ENCODE measurements around the gene KRTAP10-2. TPM values are rescaled to one million over a fixed set of nuclear protein-coding genes. Genes with fewer than 3 reads are reported as not detected.

The KRTAP10-2 gene
- total and polyA plus RNA-seq, 2 donors (not counting 1 experiment from before 2014, with no cell fraction given): not detected

DNA sequence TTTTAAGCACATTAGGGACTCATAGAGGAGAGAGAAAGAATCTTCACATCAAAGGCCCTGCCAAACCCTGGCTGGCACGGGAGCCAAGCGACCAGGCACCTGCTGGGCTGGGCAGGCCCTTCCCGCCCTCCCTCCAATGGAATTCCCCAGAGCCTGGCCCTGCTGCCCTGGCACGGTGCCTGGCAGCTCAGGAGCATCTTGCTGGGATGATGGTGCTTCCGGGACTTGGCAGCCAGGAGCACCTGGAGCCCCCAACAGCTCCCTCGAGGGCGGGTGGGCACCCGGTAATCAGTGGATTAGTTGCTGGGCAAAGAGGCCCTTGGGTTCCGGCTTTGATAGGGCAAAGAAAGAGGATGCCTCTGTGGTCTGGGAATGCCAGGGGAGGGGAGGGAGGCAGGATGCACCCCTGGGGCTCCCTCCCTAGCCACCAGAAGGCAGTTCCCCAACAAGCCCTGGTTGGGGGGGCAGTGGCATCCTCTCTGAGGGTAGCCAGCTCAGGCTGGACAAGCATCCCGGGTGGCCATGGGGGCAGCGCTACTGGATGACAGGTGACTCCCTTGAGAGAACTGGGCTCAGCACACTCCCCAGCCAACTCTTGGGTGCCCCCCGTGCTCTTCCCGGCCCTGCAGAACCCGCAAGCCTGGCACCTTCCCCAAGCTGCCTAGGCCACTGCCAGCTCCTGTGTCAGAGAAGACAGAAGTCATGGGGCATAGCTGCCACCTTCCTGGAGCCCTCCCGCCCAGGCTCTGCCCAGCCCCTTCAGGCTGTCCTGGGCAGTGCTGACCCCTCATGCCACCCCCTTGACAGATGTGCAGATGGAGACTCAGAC is 37.7 kb downstream of the KRTAP10-2 start:
- Histone ChIP-seq H3K27me3 (ENCODE audit: control insufficient read depth, insufficient read depth, low read length) (no peaks in the 10 kb centered on the region), H2AFZ (ENCODE audit: low read length) (no peak overlapping the region), H3K79me2 (ENCODE audit: control insufficient read depth, insufficient read depth, low read length) (no peaks in the 10 kb centered on the region), H3K9me3 (ENCODE audit: control insufficient read depth, insufficient read depth, low read depth, low read length) (no peaks in the 10 kb centered on the region), H3K9ac (ENCODE audit: insufficient read depth, low read length) (no peak overlapping the region), H4K20me1 (ENCODE audit: control insufficient read depth, extremely low read depth, insufficient read depth, low read length) (no peaks in the 10 kb centered on the region), H3K27ac (ENCODE audit: insufficient read depth, low read length) (no peak overlapping the region), H3K4me3 (replicated peaks in 1 of 4; ENCODE audit: control extremely low read depth in 1 of 4, insufficient read depth in 1 of 4, low read depth in 3 of 4, low read length in 4 of 4) (no peak overlapping the region), H3K4me1 (ENCODE audit: control insufficient read depth, extremely low read depth, insufficient read depth, low read length) (no peaks in the 10 kb centered on the region), H3K36me3 (ENCODE audit: control insufficient read depth, insufficient read depth, low read length) (no peaks in the 10 kb centered on the region), H3K4me2 (ENCODE audit: extremely low read depth, insufficient read depth, low read length) (no peak overlapping the region)
- TF ChIP-seq, protein P1, sequence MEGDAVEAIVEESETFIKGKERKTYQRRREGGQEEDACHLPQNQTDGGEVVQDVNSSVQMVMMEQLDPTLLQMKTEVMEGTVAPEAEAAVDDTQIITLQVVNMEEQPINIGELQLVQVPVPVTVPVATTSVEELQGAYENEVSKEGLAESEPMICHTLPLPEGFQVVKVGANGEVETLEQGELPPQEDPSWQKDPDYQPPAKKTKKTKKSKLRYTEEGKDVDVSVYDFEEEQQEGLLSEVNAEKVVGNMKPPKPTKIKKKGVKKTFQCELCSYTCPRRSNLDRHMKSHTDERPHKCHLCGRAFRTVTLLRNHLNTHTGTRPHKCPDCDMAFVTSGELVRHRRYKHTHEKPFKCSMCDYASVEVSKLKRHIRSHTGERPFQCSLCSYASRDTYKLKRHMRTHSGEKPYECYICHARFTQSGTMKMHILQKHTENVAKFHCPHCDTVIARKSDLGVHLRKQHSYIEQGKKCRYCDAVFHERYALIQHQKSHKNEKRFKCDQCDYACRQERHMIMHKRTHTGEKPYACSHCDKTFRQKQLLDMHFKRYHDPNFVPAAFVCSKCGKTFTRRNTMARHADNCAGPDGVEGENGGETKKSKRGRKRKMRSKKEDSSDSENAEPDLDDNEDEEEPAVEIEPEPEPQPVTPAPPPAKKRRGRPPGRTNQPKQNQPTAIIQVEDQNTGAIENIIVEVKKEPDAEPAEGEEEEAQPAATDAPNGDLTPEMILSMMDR (conservative IDR thresholded peaks at IDR 0.05 in 1 of 2, IDR thresholded peaks at IDR 0.05 in 1 of 2; ENCODE audit: low read depth in 1 of 2, low read length in 2 of 2): no peak
- DNase-seq (ENCODE audit: low read depth in 2 of 2): no peak

DNA sequence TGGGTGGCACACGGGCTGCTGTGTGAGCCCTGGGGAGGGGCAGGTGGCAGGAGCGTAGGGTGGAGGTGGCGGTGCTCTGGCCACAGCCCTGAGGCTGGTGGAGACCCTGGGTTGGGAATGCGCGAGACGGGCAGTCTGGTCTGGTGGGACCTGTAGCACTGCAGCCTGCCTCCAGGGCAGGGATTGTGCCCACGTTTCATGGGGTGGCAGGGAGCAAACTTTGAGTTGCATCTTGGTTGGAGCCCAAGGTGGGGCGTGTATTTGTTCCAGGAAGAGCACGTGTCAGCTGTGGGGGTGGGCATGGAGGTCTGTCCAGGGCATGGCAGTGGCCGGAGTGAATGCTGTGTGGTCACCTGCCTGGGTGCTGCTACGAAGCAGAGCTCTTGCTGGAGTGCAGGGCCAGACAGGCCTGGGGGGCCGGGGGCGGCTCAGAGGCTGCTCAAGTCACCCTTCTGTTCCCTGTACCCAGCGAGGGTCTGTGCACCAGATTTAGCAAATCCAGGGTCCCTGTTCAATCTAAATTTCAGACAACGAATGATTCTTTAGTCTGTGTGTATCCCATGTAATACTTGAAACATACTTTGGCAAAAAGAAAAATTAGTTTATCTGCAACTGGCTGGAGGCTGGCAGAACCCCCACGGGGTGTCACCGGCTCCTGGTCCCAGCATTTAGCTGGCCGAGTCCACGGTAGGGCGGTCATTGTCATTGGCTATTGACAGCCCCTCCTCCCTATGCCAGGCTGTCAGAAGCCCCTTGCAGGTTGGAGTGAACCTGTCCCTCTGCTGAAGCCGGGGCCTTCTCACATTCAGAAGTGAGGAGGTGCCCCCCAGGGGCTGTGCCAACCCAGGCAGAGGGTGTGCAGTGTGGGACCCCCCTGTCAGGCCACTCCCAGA is 38.6 kb downstream of the KRTAP10-2 start:
- TF ChIP-seq EZH2 (IDR thresholded peaks at IDR 0.05; ENCODE audit: low read length, missing control alignments): no peak
- TF ChIP-seq, protein P1 (conservative IDR thresholded peaks at IDR 0.05 in 1 of 2, IDR thresholded peaks at IDR 0.05 in 1 of 2; ENCODE audit: low read depth in 1 of 2, low read length in 2 of 2): no peak
- no peaks in the 10 kb centered on the region for H3K4me1 ChIP-seq (ENCODE audit: control insufficient read depth, extremely low read depth, insufficient read depth, low read length)
- no peaks in the 10 kb centered on the region for H3K27me3 ChIP-seq (ENCODE audit: control insufficient read depth, insufficient read depth, low read length)
- H4K20me1 ChIP-seq (ENCODE audit: control insufficient read depth, extremely low read depth, insufficient read depth, low read length): no peaks in the 10 kb centered on the region
- no peak overlapping the region for H3K27ac ChIP-seq (ENCODE audit: insufficient read depth, low read length)
- H3K9ac ChIP-seq (ENCODE audit: insufficient read depth, low read length): no peak overlapping the region
- H3K79me2 ChIP-seq (ENCODE audit: control insufficient read depth, insufficient read depth, low read length): no peaks in the 10 kb centered on the region
- H3K9me3 ChIP-seq (ENCODE audit: control insufficient read depth, insufficient read depth, low read depth, low read length): no peaks in the 10 kb centered on the region
- no peak overlapping the region for H3K4me2 ChIP-seq (ENCODE audit: extremely low read depth, insufficient read depth, low read length)
- DNase-seq (ENCODE audit: low read depth in 2 of 2): no peak
- no peaks in the 10 kb centered on the region for H3K36me3 ChIP-seq (ENCODE audit: control insufficient read depth, insufficient read depth, low read length)
- no peak overlapping the region for H3K4me3 ChIP-seq (replicated peaks in 1 of 4; ENCODE audit: control extremely low read depth in 1 of 4, insufficient read depth in 1 of 4, low read depth in 3 of 4, low read length in 4 of 4)
- no peak overlapping the region for H2AFZ ChIP-seq (ENCODE audit: low read length)

DNA sequence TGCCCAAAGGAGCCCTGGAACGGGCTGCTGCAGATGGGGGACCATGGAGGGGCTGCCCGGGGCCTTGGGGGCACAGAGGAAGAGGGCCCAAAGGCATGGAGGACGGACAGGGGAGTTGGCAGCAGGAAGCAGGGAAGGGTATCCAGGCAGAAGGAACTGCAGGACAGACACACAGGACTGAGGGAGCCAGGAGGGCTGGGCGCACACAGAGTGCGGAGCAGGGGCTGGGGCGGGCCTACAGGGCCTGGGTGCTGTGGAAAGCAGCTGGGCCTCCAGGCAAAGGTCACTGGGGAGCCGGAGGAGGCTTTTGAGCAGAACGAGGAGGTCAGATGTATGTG is 39.4 kb downstream of the KRTAP10-2 start:
- Histone ChIP-seq H3K9me3 (ENCODE audit: control insufficient read depth, insufficient read depth, low read depth, low read length) (no peaks in the 10 kb centered on the region), H3K27ac (ENCODE audit: insufficient read depth, low read length) (no peak overlapping the region), H3K4me3 (replicated peaks in 1 of 4; ENCODE audit: control extremely low read depth in 1 of 4, insufficient read depth in 1 of 4, low read depth in 3 of 4, low read length in 4 of 4) (no peak overlapping the region), H3K9ac (ENCODE audit: insufficient read depth, low read length) (no peak overlapping the region), H2AFZ (ENCODE audit: low read length) (no peak overlapping the region), H3K4me1 (ENCODE audit: control insufficient read depth, extremely low read depth, insufficient read depth, low read length) (no peaks in the 10 kb centered on the region), H3K27me3 (ENCODE audit: control insufficient read depth, insufficient read depth, low read length) (no peaks in the 10 kb centered on the region), H3K79me2 (ENCODE audit: control insufficient read depth, insufficient read depth, low read length) (no peaks in the 10 kb centered on the region), H3K36me3 (ENCODE audit: control insufficient read depth, insufficient read depth, low read length) (no peaks in the 10 kb centered on the region), H4K20me1 (ENCODE audit: control insufficient read depth, extremely low read depth, insufficient read depth, low read length) (no peaks in the 10 kb centered on the region), H3K4me2 (ENCODE audit: extremely low read depth, insufficient read depth, low read length) (no peak overlapping the region)
- DNase-seq (ENCODE audit: low read depth in 2 of 2): no peak
- no peak for TF ChIP-seq EZH2 (IDR thresholded peaks at IDR 0.05; ENCODE audit: low read length, missing control alignments)
- TF ChIP-seq, protein P1 (conservative IDR thresholded peaks at IDR 0.05 in 1 of 2, IDR thresholded peaks at IDR 0.05 in 1 of 2; ENCODE audit: low read depth in 1 of 2, low read length in 2 of 2): no peak

Measured in fibroblast of lung (primary cell).